Measurements from ENCODE around the gene FHOD1. TPM values are rescaled to one million over a fixed set of nuclear protein-coding genes. Genes with fewer than 3 reads are reported as not detected.

The FHOD1 gene
- total and polyA plus RNA-seq, 10 of the 15 experiments (the other 5 are each of a cell fraction or from before 2014, with no cell fraction given): 8.9 to 65.7 (median 18.1) TPM

GRCh38 chr16:67244387-67245185 is 2.7 kb downstream of the FHOD1 start (continued):
- TF ChIP-seq BCL3 (IDR thresholded peaks at IDR 0.05; ENCODE audit: borderline replicate concordance, insufficient read depth, low read depth, low read length, poor library complexity, severe bottlenecking): peak; percentile 53
- TF ChIP-seq EED (IDR thresholded peaks at IDR 0.05; ENCODE audit: low read depth): peak; percentile 11; the same call in 1 of the 2 replicates
- TF ChIP-seq FOXK2 (IDR thresholded peaks at IDR 0.05): no peak
- peak in 1 of 2 experiments; percentile 71; a peak in 2 of 4 replicates for TF ChIP-seq ETV6 (conservative IDR thresholded peaks at IDR 0.05 in 1 of 2, IDR thresholded peaks at IDR 0.05 in 1 of 2; ENCODE audit: borderline replicate concordance in 1 of 2, low read depth in 1 of 2)
- peak; percentile 20; the same call in 1 of the 2 replicates for TF ChIP-seq RELB (IDR thresholded peaks at IDR 0.05; ENCODE audit: low read depth)
- peak; percentile 72 for TF ChIP-seq POLR2AphosphoS5 (IDR thresholded peaks at IDR 0.05; ENCODE audit: low read length)
- no peak for TF ChIP-seq NFIC (IDR thresholded peaks at IDR 0.05; ENCODE audit: low read depth, low read length)
- no peak for TF ChIP-seq PAX8 (IDR thresholded peaks at IDR 0.05)
- peak; percentile 76 for TF ChIP-seq JUND (IDR thresholded peaks at IDR 0.05; ENCODE audit: low read depth, low read length)
- TF ChIP-seq EGR1 (IDR thresholded peaks at IDR 0.05; ENCODE audit: borderline replicate concordance in 1 of 2, low read depth in 2 of 2, low read length in 2 of 2): peak in 1 of 2 experiments; percentile 79; a peak in 2 of 3 replicates
- TF ChIP-seq MAX (IDR thresholded peaks at IDR 0.05; ENCODE audit: low read depth, low read length): 0 out of 2 replicates have a peak, but pooled peaks have one; percentile 15
- 0 out of 2 replicates have a peak, but pooled peaks have one; percentile 41 for TF ChIP-seq RCOR1 (conservative IDR thresholded peaks at IDR 0.05; ENCODE audit: low read depth, low read length)
- peak; percentile 40 to 42; a peak in 2 of 4 replicates for TF ChIP-seq IKZF2 (IDR thresholded peaks at IDR 0.05)
- no peak for TF ChIP-seq DPF2 (IDR thresholded peaks at IDR 0.05)
- 0 out of 4 replicates have a peak, but pooled peaks of 1 of the 2 experiments have one; percentile 14 for TF ChIP-seq EP300 (IDR thresholded peaks at IDR 0.05; ENCODE audit: borderline replicate concordance in 1 of 2, control insufficient read depth in 1 of 2, low read depth in 2 of 2, low read length in 2 of 2)
- TF ChIP-seq CBX5 (IDR thresholded peaks at IDR 0.05; ENCODE audit: low read depth): no peak
- peak; percentile 44; the same call in 1 of the 2 replicates for TF ChIP-seq BCL11A (IDR thresholded peaks at IDR 0.05; ENCODE audit: low read depth, low read length)
- no peak for TF ChIP-seq HDGF (IDR thresholded peaks at IDR 0.05)
- TF ChIP-seq SUPT20H (IDR thresholded peaks at IDR 0.05; ENCODE audit: borderline replicate concordance, control insufficient read depth, low read depth, low read length): no peak
- TF ChIP-seq ATF7 (IDR thresholded peaks at IDR 0.05; ENCODE audit: low read depth): peak; percentile 74
- 0 out of 2 replicates have a peak, but pooled peaks have one; percentile 16 for TF ChIP-seq ZNF687 (IDR thresholded peaks at IDR 0.05)
- TF ChIP-seq CREM (IDR thresholded peaks at IDR 0.05; ENCODE audit: low read depth): peak; percentile 5; the same call in 1 of the 2 replicates

Measured in GM12878 (cell line).